GM12878 (cell line): ENCODE results near the gene CDC14B. TPM values are rescaled to one million over a fixed set of nuclear protein-coding genes. Genes with fewer than 3 reads are reported as not detected.

Source experiments
- ATAC-seq: fragments of 200-7000 bp; cut with Tn5 transposase; 3 replicates; pipeline ENCODE4 v1.9.1; 2020; ENCODE audit warnings: mild to moderate bottlenecking, moderate library complexity
- BruUV-seq: library from RNA; stranded (reverse); fragments of 400-500 nt; replicated peaks from 2 replicates; lab custom pipeline; 2021; lab: Mats Ljungman, UMichigan
- CTCF ChIA-PET: fragments of 300-600 bp; sonication (Branson Sonifier 250); formaldehyde crosslinking; extraction: SDS; loops from one replicate; lab custom pipeline; 2021; ENCODE audit warnings: inconsistent platforms; lab: Yijun Ruan, JAX
- POLR2A ChIA-PET: fragments of 350-600 bp; formaldehyde crosslinking; extraction: SDS; loops from one replicate; lab custom pipeline; 2021; ENCODE audit warnings: inconsistent platforms; lab: Charles Lee
- RAD21 ChIA-PET: fragments of 300-600 bp; sonication (Branson Sonifier 250); formaldehyde crosslinking; loops from one replicate; lab custom pipeline; 2023; ENCODE audit warnings: antibody characterized with exemption; ENCODE audit not compliant: unreplicated experiment; lab: Charles Lee
- SMC1A ChIA-PET: fragments of 300-600 bp; sonication (Branson Sonifier 250); formaldehyde crosslinking; loops from one replicate; lab custom pipeline; 2023; ENCODE audit not compliant: unreplicated experiment, uncharacterized antibody; lab: Charles Lee
- DNase-seq: peaks from one replicate; pipeline ENCODE4 v3.0.0-alpha.2; 2011; ENCODE audit warnings: low read depth, low spot score
- FAIRE-seq: peaks from 3 replicates; lab custom pipeline; 2011; peaks lifted over from hg19 to GRCh38; lab: Jason Lieb, UNC
- H2AFZ ChIP-seq: 2 replicates; pipeline ENCODE4 v1.6.0; 2011; ENCODE audit warnings: low read depth, low read length, control low read depth; ENCODE audit not compliant: control insufficient read depth
- H3K27ac ChIP-seq: 2 replicates; pipeline ENCODE4 v1.5.1; 2011; ENCODE audit warnings: control low read depth; ENCODE audit not compliant: control insufficient read depth, insufficient read depth
- H3K27me3 ChIP-seq, 2 experiments: replicated peaks in 1 of 2; 2 replicates each; pipeline versions ENCODE4 v1.6.0 to v1.6.1; 2011; ENCODE audit warnings: low read length in 1 of 2; ENCODE audit not compliant: control insufficient read depth in 2 of 2, insufficient read depth in 2 of 2
- H3K36me3 ChIP-seq, 2 experiments: 2 replicates each; pipeline ENCODE4 v1.5.1; 2011; ENCODE audit warnings: low read length in 1 of 2; ENCODE audit not compliant: control insufficient read depth in 2 of 2, insufficient read depth in 2 of 2
- H3K4me1 ChIP-seq: 2 replicates; pipeline ENCODE4 v1.6.1; 2011; ENCODE audit warnings: mild to moderate bottlenecking, low read length, moderate library complexity, mixed read lengths; ENCODE audit not compliant: control insufficient read depth, insufficient read depth
- H3K4me2 ChIP-seq: 2 replicates; pipeline ENCODE4 v1.6.0; 2011; ENCODE audit warnings: control low read depth; ENCODE audit not compliant: control insufficient read depth, insufficient read depth
- H3K4me3 ChIP-seq: fragments of 200-600 bp; sonication (generic); 2 replicates; pipeline ENCODE4 v1.5.1; 2016
- H3K79me2 ChIP-seq: 2 replicates; pipeline ENCODE4 v1.6.0; 2011; ENCODE audit warnings: low read length; ENCODE audit not compliant: control insufficient read depth, insufficient read depth
- H3K9ac ChIP-seq: 2 replicates; pipeline ENCODE4 v1.8.0; 2011; ENCODE audit warnings: low read length, control low read depth, mixed read lengths; ENCODE audit not compliant: control insufficient read depth, insufficient read depth
- H3K9me3 ChIP-seq: replicated peaks from 3 replicates; pipeline ENCODE4 v1.5.1; 2011; ENCODE audit warnings: mild to moderate bottlenecking, low read length; ENCODE audit not compliant: control insufficient read depth, insufficient read depth
- H4K20me1 ChIP-seq: 2 replicates; pipeline ENCODE4 v1.6.0; 2011; ENCODE audit not compliant: control insufficient read depth, insufficient read depth
- BCL11A ChIP-seq: IDR thresholded peaks from 2 replicates; pipeline ENCODE4 v1.6.1; 2011; ENCODE audit warnings: low read depth, low read length
- BRCA1 ChIP-seq: IDR thresholded peaks from 2 replicates; pipeline ENCODE4 v1.6.1; 2011; ENCODE audit warnings: low read depth, low read length, improper control_type of control experiment
- CHD2 ChIP-seq: IDR thresholded peaks from 2 replicates; pipeline ENCODE4 v1.6.1; 2011; ENCODE audit warnings: low read depth, low read length, improper control_type of control experiment, borderline replicate concordance
- DPF2 ChIP-seq: fragments of 450-650 bp; IDR thresholded peaks from 2 replicates; pipeline ENCODE4 v1.6.1; 2017; ENCODE audit warnings: mild to moderate bottlenecking
- LARP7 ChIP-seq: fragments of 450-650 bp; IDR thresholded peaks from 2 replicates; pipeline ENCODE4 v1.6.1; 2017; ENCODE audit warnings: mild to moderate bottlenecking
- POLR2AphosphoS5 ChIP-seq: IDR thresholded peaks from 2 replicates; pipeline ENCODE4 v1.6.1; 2011; ENCODE audit warnings: mild to moderate bottlenecking, low read length, inconsistent platforms
- SPI1 ChIP-seq: IDR thresholded peaks from 2 replicates; pipeline ENCODE4 v1.6.1; 2011; ENCODE audit warnings: low read depth, mild to moderate bottlenecking, low read length, moderate library complexity, borderline replicate concordance; ENCODE audit not compliant: insufficient read depth
- ZNF24 ChIP-seq: fragments of 450-650 bp; IDR thresholded peaks from 2 replicates; pipeline ENCODE4 v1.6.1; 2017; ENCODE audit warnings: antibody characterized with exemption, mild to moderate bottlenecking
- WGBS: methylation state at CpG from one replicate; pipeline ENCODE4 v1.1.6; 2016; ENCODE audit warnings: low lambda C conversion rate; ENCODE audit not compliant: insufficient replicate concordance, insufficient coverage; ENCODE audit errors: missing lambda C conversion rate; 5-methylcytosine and 5-hydroxymethylcytosine counted together
- in situ Hi-C: fragments of 300-500 bp; cut with MboI; formaldehyde crosslinking; loops from 9 replicates; pipeline ENCODE4 v1.14.3; 2018; ENCODE audit warnings: mixed read lengths
- intact Hi-C: fragments of 100-400 bp; cut with micrococcal nuclease; formaldehyde crosslinking; loops from one replicate; pipeline ENCODE4 v1.14.2; 2022; ENCODE audit not compliant: unreplicated experiment
- polyA plus RNA-seq, 11 experiments: library from polyadenylated mRNA; depleted of rRNA in 4 of 11; unstranded in 6 of 11; stranded (reverse) in 5 of 11; fragments of >200 nt; fragmentation: Nextera tagmentation in 4 of 11; fragmentation: Illumina TruSeq in 1 of 11; extraction: Ambion mirVana in 4 of 11; extraction: Trizol in 1 of 11; gene quantifications; 1 replicate in 1 of 11; 2 replicates in 10 of 11; pipeline versions ENCODE4 v1.2.1 to v1.2.3, GENCODE V29; 2011 to 2016; ENCODE audit warnings: inconsistent platforms in 2 of 11, missing spikeins in 2 of 11, low read depth in 1 of 11
- total RNA-seq, 4 experiments: library from RNA; depleted of rRNA in 3 of 4; stranded (reverse); fragments of >200 nt in 3 of 4; fragmentation: Illumina TruSeq in 1 of 4; extraction: Trizol in 1 of 4; gene quantifications; 2 replicates each; pipeline versions ENCODE4 v1.2.1 to v1.2.3, GENCODE V29; 2013 to 2021
- TF ChIP-seq, protein P1 (sequence below): fragments of 450-650 bp; IDR thresholded peaks from 2 replicates; pipeline ENCODE4 v1.6.1; 2018; ENCODE audit warnings: mild to moderate bottlenecking, low read depth, moderate library complexity; ENCODE audit not compliant: partially characterized antibody
- TF ChIP-seq, protein P2 (sequence below): IDR thresholded peaks from 2 replicates; pipeline ENCODE4 v1.6.1; 2012; ENCODE audit warnings: low read depth, low read length, improper control_type of control experiment
- TF ChIP-seq, protein P3 (sequence below): fragments of 450-650 bp; IDR thresholded peaks from 2 replicates; pipeline ENCODE4 v1.6.1; 2014; ENCODE audit warnings: mild to moderate bottlenecking

Gene CDC14B
- total and polyA plus RNA-seq, 10 of the 15 experiments (the other 5 are each of a cell fraction or from before 2014, with no cell fraction given) = 3.7 to 11.7 (median 6.2) TPM

DNA sequence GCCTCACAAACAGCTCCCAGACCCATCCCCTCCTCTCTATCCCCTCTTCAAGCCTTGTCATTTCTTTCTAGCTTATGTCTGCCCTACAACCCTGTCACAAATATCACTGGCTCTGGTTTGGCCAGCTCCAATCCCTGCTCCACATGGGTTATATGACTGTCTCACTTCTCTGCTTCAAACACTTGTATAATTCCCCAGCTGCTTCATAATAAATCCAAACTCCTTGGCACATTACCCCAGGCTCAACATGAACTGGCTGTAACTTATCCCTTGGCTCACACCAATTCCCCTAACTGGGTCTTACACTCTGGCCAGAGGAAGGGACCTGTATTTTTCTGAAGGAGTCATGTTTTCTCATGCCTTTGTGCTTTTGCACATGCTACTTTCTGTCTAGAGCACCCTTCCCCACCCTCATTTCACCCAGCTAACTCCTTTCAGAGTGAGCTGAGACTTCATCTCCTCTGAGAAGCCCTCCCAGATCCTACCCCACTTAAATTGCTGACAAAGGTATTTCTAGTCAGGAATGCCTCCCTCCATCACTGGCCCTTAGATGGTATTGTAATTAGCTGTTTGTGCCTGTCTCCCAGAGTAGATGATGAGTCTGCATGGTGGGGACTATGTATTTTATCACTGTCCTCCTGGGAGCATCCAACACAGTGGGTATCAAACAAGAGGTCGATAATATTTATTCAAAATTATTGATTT is 30.1 kb upstream of the CDC14B start:
- in situ Hi-C loops = loop anchor here (5.0 kb wide), 2 partner anchors 202 to 322 kb away; no protein-coding TSS in a partner anchor

More for the DNA sequence above, 30.1 kb upstream of the CDC14B start:
- POLR2A ChIA-PET = interaction anchor here (0.6 to 1.3 kb wide), 4 partner anchors 14 to 268 kb away, joined by 3 to 4 read pairs (median 4); partner anchors contain the start of gene HABP4
- no peak overlapping the region for H3K27ac ChIP-seq
- H4K20me1 ChIP-seq = no peaks in the 10 kb centered on the region
- ATAC-seq = no peak
- no peak overlapping the region for H3K4me2 ChIP-seq
- no peaks in the 10 kb centered on the region for H3K4me1 ChIP-seq
- intact Hi-C loops = loop anchor here (2.0 to 5.0 kb wide), 3 partner anchors 82 to 322 kb away; no protein-coding TSS in a partner anchor
- FAIRE-seq = no peak
- CTCF ChIA-PET = interaction anchor here (0.8 to 3.9 kb wide), 7 partner anchors 17 to 324 kb away, joined by 3 to 31 read pairs (median 5); no protein-coding TSS in a partner anchor
- no peak overlapping the region for H3K4me3 ChIP-seq
- H3K27me3 ChIP-seq = peaks cover 0 to 4% of the 10 kb centered on the region in 2 experiments; a peak in 1 of 4 replicates
- H3K9me3 ChIP-seq = no peaks in the 10 kb centered on the region
- no peak overlapping the region for H3K9ac ChIP-seq
- RAD21 ChIA-PET = interaction anchor here (0.5 to 1.1 kb wide), 5 partner anchors 208 to 1144 kb away, joined by 3 to 5 read pairs (median 3); no protein-coding TSS in a partner anchor
- H3K79me2 ChIP-seq = no peaks in the 10 kb centered on the region
- WGBS = 41% methylated on average over 1 of the region's 1 CpG
- no TSS peak for BruUV-seq
- DNase-seq = no peak
- H3K36me3 ChIP-seq = no peaks in the 10 kb centered on the region
- no peak overlapping the region for H2AFZ ChIP-seq
- SMC1A ChIA-PET = interaction anchor here (0.6 to 3.0 kb wide), 12 partner anchors 11 to 322 kb away, joined by 3 to 14 read pairs (median 3); partner anchors contain the start of gene HABP4
- TF ChIP-seq POLR2AphosphoS5 (no peak), BCL11A (no peak), ZNF24 (no peak), SPI1 (no peak), BRCA1 (no peak), DPF2 (no peak), CHD2 (no peak), LARP7 (no peak)
- TF ChIP-seq, protein P1, sequence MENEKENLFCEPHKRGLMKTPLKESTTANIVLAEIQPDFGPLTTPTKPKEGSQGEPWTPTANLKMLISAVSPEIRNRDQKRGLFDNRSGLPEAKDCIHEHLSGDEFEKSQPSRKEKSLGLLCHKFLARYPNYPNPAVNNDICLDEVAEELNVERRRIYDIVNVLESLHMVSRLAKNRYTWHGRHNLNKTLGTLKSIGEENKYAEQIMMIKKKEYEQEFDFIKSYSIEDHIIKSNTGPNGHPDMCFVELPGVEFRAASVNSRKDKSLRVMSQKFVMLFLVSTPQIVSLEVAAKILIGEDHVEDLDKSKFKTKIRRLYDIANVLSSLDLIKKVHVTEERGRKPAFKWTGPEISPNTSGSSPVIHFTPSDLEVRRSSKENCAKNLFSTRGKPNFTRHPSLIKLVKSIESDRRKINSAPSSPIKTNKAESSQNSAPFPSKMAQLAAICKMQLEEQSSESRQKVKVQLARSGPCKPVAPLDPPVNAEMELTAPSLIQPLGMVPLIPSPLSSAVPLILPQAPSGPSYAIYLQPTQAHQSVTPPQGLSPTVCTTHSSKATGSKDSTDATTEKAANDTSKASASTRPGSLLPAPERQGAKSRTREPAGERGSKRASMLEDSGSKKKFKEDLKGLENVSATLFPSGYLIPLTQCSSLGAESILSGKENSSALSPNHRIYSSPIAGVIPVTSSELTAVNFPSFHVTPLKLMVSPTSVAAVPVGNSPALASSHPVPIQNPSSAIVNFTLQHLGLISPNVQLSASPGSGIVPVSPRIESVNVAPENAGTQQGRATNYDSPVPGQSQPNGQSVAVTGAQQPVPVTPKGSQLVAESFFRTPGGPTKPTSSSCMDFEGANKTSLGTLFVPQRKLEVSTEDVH = no peak
- TF ChIP-seq, protein P2, sequence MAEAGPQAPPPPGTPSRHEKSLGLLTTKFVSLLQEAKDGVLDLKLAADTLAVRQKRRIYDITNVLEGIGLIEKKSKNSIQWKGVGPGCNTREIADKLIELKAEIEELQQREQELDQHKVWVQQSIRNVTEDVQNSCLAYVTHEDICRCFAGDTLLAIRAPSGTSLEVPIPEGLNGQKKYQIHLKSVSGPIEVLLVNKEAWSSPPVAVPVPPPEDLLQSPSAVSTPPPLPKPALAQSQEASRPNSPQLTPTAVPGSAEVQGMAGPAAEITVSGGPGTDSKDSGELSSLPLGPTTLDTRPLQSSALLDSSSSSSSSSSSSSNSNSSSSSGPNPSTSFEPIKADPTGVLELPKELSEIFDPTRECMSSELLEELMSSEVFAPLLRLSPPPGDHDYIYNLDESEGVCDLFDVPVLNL = no peak
- TF ChIP-seq, protein P3, sequence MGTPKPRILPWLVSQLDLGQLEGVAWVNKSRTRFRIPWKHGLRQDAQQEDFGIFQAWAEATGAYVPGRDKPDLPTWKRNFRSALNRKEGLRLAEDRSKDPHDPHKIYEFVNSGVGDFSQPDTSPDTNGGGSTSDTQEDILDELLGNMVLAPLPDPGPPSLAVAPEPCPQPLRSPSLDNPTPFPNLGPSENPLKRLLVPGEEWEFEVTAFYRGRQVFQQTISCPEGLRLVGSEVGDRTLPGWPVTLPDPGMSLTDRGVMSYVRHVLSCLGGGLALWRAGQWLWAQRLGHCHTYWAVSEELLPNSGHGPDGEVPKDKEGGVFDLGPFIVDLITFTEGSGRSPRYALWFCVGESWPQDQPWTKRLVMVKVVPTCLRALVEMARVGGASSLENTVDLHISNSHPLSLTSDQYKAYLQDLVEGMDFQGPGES = no peak
